Measurements from ENCODE around the gene MYBBP1A. TPM values are rescaled to one million over a fixed set of nuclear protein-coding genes. Genes with fewer than 3 reads are reported as not detected.

The MYBBP1A gene
- total RNA-seq, 3 donors from 2014 or later (not counting 1 experiment from before 2014, with no cell fraction given), result 50.5 to 58.1 (median 52.7) TPM

- H3K9me3 Mint-ChIP-seq, result no peaks in the 10 kb centered on the region
- WGBS (ENCODE audit: insufficient coverage), result 1% methylated on average over 6 of the region's 7 CpGs
Observed at GRCh38 chr17:4500191-4500571, 55.0 kb downstream of the MYBBP1A start.

GRCh38 chr17:4499431-4500190, 55.6 kb downstream of the MYBBP1A start:
- peak overlapping the region in 1 of 2 donors; percentile 23 for H3K27ac Mint-ChIP-seq
- peak in 1 of 2 donors; percentile 55 for DNase-seq

More at GRCh38 chr17:4500191-4500571, 55.0 kb downstream of the MYBBP1A start:
- Mint-ChIP-seq H3K36me3 (no peaks in the 10 kb centered on the region), H3K4me1 (peaks cover 15 to 21% of the 10 kb centered on the region in 2 donors), H3K4me3 (peak overlapping the region; percentile 83), H3K27ac (no peak overlapping the region), H3K27me3 (ENCODE audit: low read depth in 2 of 2) (peaks cover 34 to 35% of the 10 kb centered on the region in 2 donors)
- DNase-seq (no peak), ATAC-seq (no peak)
- TF ChIP-seq, protein P1, sequence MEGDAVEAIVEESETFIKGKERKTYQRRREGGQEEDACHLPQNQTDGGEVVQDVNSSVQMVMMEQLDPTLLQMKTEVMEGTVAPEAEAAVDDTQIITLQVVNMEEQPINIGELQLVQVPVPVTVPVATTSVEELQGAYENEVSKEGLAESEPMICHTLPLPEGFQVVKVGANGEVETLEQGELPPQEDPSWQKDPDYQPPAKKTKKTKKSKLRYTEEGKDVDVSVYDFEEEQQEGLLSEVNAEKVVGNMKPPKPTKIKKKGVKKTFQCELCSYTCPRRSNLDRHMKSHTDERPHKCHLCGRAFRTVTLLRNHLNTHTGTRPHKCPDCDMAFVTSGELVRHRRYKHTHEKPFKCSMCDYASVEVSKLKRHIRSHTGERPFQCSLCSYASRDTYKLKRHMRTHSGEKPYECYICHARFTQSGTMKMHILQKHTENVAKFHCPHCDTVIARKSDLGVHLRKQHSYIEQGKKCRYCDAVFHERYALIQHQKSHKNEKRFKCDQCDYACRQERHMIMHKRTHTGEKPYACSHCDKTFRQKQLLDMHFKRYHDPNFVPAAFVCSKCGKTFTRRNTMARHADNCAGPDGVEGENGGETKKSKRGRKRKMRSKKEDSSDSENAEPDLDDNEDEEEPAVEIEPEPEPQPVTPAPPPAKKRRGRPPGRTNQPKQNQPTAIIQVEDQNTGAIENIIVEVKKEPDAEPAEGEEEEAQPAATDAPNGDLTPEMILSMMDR (IDR thresholded peaks at IDR 0.05), result no peak
- intact Hi-C loops (cut with micrococcal nuclease), result no loop called here
- Histone ChIP-seq H3K9me3 (ENCODE audit: control insufficient read depth, insufficient read depth, low read length) (no peaks in the 10 kb centered on the region), H3K27ac (ENCODE audit: low read length) (no peak overlapping the region), H3K36me3 (ENCODE audit: control insufficient read depth, insufficient read depth, low read length) (no peaks in the 10 kb centered on the region), H3K4me1 (ENCODE audit: control insufficient read depth, insufficient read depth, low read length) (peaks cover 41% of the 10 kb centered on the region), H3K4me3 (ENCODE audit: low read length) (no peak overlapping the region), H3K27me3 (ENCODE audit: control insufficient read depth, insufficient read depth, low read length) (peaks cover 35% of the 10 kb centered on the region)

GRCh38 chr17:4498461-4499397, 56.5 kb downstream of the MYBBP1A start, which contains the start of gene SPNS2:
SPNS2 (plus strand) TSS chr17:4498881; CDS start chr17:4499048, 167 bp downstream.
- H3K4me1 Mint-ChIP-seq, result peaks cover 15% of the 10 kb centered on the region in 2 donors
- no peaks in the 10 kb centered on the region for H3K36me3 ChIP-seq (ENCODE audit: control insufficient read depth, insufficient read depth, low read length)
- H3K4me1 ChIP-seq (ENCODE audit: control insufficient read depth, insufficient read depth, low read length), result peaks cover 30% of the 10 kb centered on the region
- intact Hi-C loops (cut with micrococcal nuclease), result no loop called here
- TF ChIP-seq, protein P1 (IDR thresholded peaks at IDR 0.05), result no peak
- no peaks in the 10 kb centered on the region for H3K36me3 Mint-ChIP-seq
- H3K27me3 Mint-ChIP-seq (ENCODE audit: low read depth in 2 of 2), result peaks cover 23 to 30% of the 10 kb centered on the region in 2 donors
- DNase-seq (peak; percentile 45 to 82), ATAC-seq (peak; percentile 80 to 91 (median 86))
- H3K4me3 Mint-ChIP-seq, result peak within 1 kb of the TSS; percentile 83
- no peaks in the 10 kb centered on the region for H3K9me3 ChIP-seq (ENCODE audit: control insufficient read depth, insufficient read depth, low read length)
- WGBS (ENCODE audit: insufficient coverage), result under 1% methylated on average over 116 of the region's 117 CpGs
- no peak within 1 kb of the TSS for H3K27ac ChIP-seq (ENCODE audit: low read length)
- peaks cover 30% of the 10 kb centered on the region for H3K27me3 ChIP-seq (ENCODE audit: control insufficient read depth, insufficient read depth, low read length)
- peak within 1 kb of the TSS; percentile 7 for H3K4me3 ChIP-seq (ENCODE audit: low read length)
- H3K9me3 Mint-ChIP-seq, result no peaks in the 10 kb centered on the region
- H3K27ac Mint-ChIP-seq, result peak within 1 kb of the TSS in 1 of 2 donors; percentile 23

More at GRCh38 chr17:4499431-4500190, 55.6 kb downstream of the MYBBP1A start:
- Histone ChIP-seq H3K4me3 (ENCODE audit: low read length) (peak overlapping the region; percentile 7), H3K4me1 (ENCODE audit: control insufficient read depth, insufficient read depth, low read length) (peaks cover 38% of the 10 kb centered on the region), H3K27ac (ENCODE audit: low read length) (no peak overlapping the region), H3K36me3 (ENCODE audit: control insufficient read depth, insufficient read depth, low read length) (no peaks in the 10 kb centered on the region), H3K27me3 (ENCODE audit: control insufficient read depth, insufficient read depth, low read length) (peaks cover 30% of the 10 kb centered on the region), H3K9me3 (ENCODE audit: control insufficient read depth, insufficient read depth, low read length) (no peaks in the 10 kb centered on the region)
- intact Hi-C loops (cut with micrococcal nuclease), result no loop called here
- ATAC-seq, result peak in 2 of 3 donors; percentile 18 to 29
- no peaks in the 10 kb centered on the region for H3K36me3 Mint-ChIP-seq
- TF ChIP-seq, protein P1 (IDR thresholded peaks at IDR 0.05), result no peak
- peaks cover 29 to 30% of the 10 kb centered on the region in 2 donors for H3K27me3 Mint-ChIP-seq (ENCODE audit: low read depth in 2 of 2)
- under 1% methylated on average over 52 of the region's 53 CpGs for WGBS (ENCODE audit: insufficient coverage)
- no peaks in the 10 kb centered on the region for H3K9me3 Mint-ChIP-seq
- H3K4me3 Mint-ChIP-seq, result peak overlapping the region; percentile 83
- peaks cover 15 to 21% of the 10 kb centered on the region in 2 donors for H3K4me1 Mint-ChIP-seq

Measured in natural killer cell (primary cell).